ENCODE results near the gene MLLT3.

- TF ChIP-seq EZH2 (IDR thresholded peaks at IDR 0.05; ENCODE audit: low read length, missing control alignments) (no peak), CTCF (conservative IDR thresholded peaks at IDR 0.05 in 1 of 2, IDR thresholded peaks at IDR 0.05 in 1 of 2; ENCODE audit: low read depth in 1 of 2, low read length in 2 of 2) (no peak)
Measured at GRCh38 chr9:20294046-20294750, 328.1 kb downstream of the MLLT3 start.
